Ovary (tissue), 9 donors: ENCODE data around the gene PAX2. TPM values are rescaled to one million over a fixed set of nuclear protein-coding genes. Genes with fewer than 3 reads are reported as not detected.

Experiments
- DNase-seq, 5 donors: peaks; one replicate each; pipeline ENCODE4 v3.0.0-alpha.2; 2019 to 2020
- H3K27ac ChIP-seq, 2 donors: fragments of 200-600 bp; one replicate each; pipeline versions ENCODE4 v1.5.1 to v1.8.0; 2019 to 2022
- H3K27me3 ChIP-seq: fragments of 200-600 bp; one replicate; pipeline ENCODE4 v1.8.0; 2022
- H3K36me3 ChIP-seq: fragments of 200-600 bp; sonication (generic); one replicate; pipeline ENCODE4 v1.5.1; 2019
- H3K4me1 ChIP-seq: one replicate; pipeline ENCODE4 v1.8.1; 2013; ENCODE audit warnings: mild to moderate bottlenecking, moderate library complexity; ENCODE audit not compliant: insufficient read depth
- H3K4me3 ChIP-seq: fragments of 200-600 bp; sonication (generic); one replicate; pipeline ENCODE4 v1.5.1; 2017
- H3K9me3 ChIP-seq, 2 donors: fragments of 200-600 bp in 1 of 2; sonication (generic) in 1 of 2; one replicate each; pipeline versions ENCODE4 v1.5.1 to v1.8.1; 2013 to 2019; ENCODE audit warnings: mild to moderate bottlenecking in 1 of 2, moderate library complexity in 1 of 2
- CTCF ChIP-seq, 3 donors: fragments of 450-650 bp in 2 of 3; fragments of 200-600 bp in 1 of 3; IDR thresholded peaks; one replicate each; pipeline versions ENCODE4 v1.5.1 to v1.8.0; 2016 to 2022; ENCODE audit warnings: antibody characterized with exemption in 3 of 3, mild to moderate bottlenecking in 1 of 3
- EP300 ChIP-seq: sonication (generic); formaldehyde crosslinking; IDR thresholded peaks from one replicate; pipeline ENCODE4 v1.6.1; 2017; ENCODE audit warnings: antibody characterized with exemption
- POLR2A ChIP-seq: fragments of 450-650 bp; IDR thresholded peaks from one replicate; pipeline ENCODE4 v1.6.1; 2017; ENCODE audit warnings: antibody characterized with exemption, mild to moderate bottlenecking, moderate library complexity
- WGBS, 3 donors: extraction: QIAGEN DNeasy Blood & Tissue Kit in 1 of 3; methylation state at CpG; one replicate each; pipeline versions ENCODE4 v1.1.5 to v1.1.7; 2013 to 2017; 5-methylcytosine and 5-hydroxymethylcytosine counted together
- intact Hi-C, 4 donors: fragments of 100-400 bp; cut with DNase I; formaldehyde crosslinking; loops; one replicate each; pipeline versions ENCODE4 v1.11.0 to v1.15.1; 2022 to 2023
- polyA plus RNA-seq, 2 donors: library from polyadenylated mRNA; stranded (reverse); fragments of 200-250 nt in 1 of 2; fragments of 350-450 nt in 1 of 2; fragmentation: Illumina TruSeq in 1 of 2; extraction: RNeasy Lipid Tissue Mini Kit (QIAGEN cat#74804) in 1 of 2; gene quantifications; one replicate each; pipeline ENCODE4 v1.2.3, GENCODE V29; 2013 to 2014
- total RNA-seq, 7 donors: library from RNA; depleted of rRNA in 2 of 7; stranded (reverse); fragments of >200 nt in 2 of 7; fragmentation: NEBNext Ultra II Directional in 3 of 7; extraction: Animal tissue kit (Norgen Biotek cat#: 25700) in 3 of 7; gene quantifications; one replicate each; pipeline versions ENCODE4 v1.1.0 to v1.2.4, GENCODE V29; 2016 to 2023
- donor health status: DM: no; HTN: no; CAD: no; lungs with moderate emphysema.
- donor health status: DM: no; HTN: no; CAD: no.
- donor health status: Bipolar disorder and iron deficiency.
- donor health status: DM: yes; HTN: yes; CAD: no.
- donor health status: DM: no; HTN: no; CAD: no.
- donor health status: DM: yes; HTN: yes; CAD: no.

The PAX2 gene
- total and polyA plus RNA-seq, 9 donors, result 0.04 to 10.8 (median 2.4) TPM; not detected in 3

GRCh38 chr10:100744136-100744986, 1.0 kb upstream of the PAX2 start:
- intact Hi-C loops, result no loop called here
- Histone ChIP-seq H3K9me3 (no peaks in the 10 kb centered on the region), H3K4me1 (no peaks in the 10 kb centered on the region), H3K27me3 (peaks cover 5% of the 10 kb centered on the region), H3K27ac (no peak overlapping the region), H3K4me3 (no peak overlapping the region), H3K36me3 (no peaks in the 10 kb centered on the region)
- 1 to 3% (median 2%) methylated on average over 64 to 65 of the region's 65 CpGs for WGBS, 3 donors
- DNase-seq, result no peak
- TF ChIP-seq CTCF (IDR thresholded peaks at IDR 0.05), result no peak
- no peak for TF ChIP-seq EP300
- no peak for TF ChIP-seq POLR2A

- no peaks in the 10 kb centered on the region for H3K36me3 ChIP-seq
- WGBS, 3 donors, result 2 to 4% (median 3%) methylated on average over 32 to 54 of the region's 54 CpGs
- H3K27me3 ChIP-seq, result peaks cover 2% of the 10 kb centered on the region
- intact Hi-C loops, result no loop called here
- no peak overlapping the region for H3K27ac ChIP-seq
- H3K4me1 ChIP-seq, result no peaks in the 10 kb centered on the region
- no peak for DNase-seq
- H3K4me3 ChIP-seq, result no peak overlapping the region
- no peaks in the 10 kb centered on the region for H3K9me3 ChIP-seq
- TF ChIP-seq POLR2A (no peak), EP300 (no peak), CTCF (IDR thresholded peaks at IDR 0.05) (no peak)
Measured at GRCh38 chr10:100745882-100746783, 751 bp downstream of the PAX2 start.

- no peaks in the 10 kb centered on the region for H3K9me3 ChIP-seq
- WGBS, 3 donors, result 14 to 25% (median 17%) methylated on average over 9 of the region's 9 CpGs
- intact Hi-C loops, result no loop called here
- no peak for DNase-seq
- no peaks in the 10 kb centered on the region for H3K4me1 ChIP-seq
- no peak overlapping the region for H3K4me3 ChIP-seq
- no peak overlapping the region for H3K27ac ChIP-seq
- TF ChIP-seq EP300 (no peak), CTCF (IDR thresholded peaks at IDR 0.05) (no peak), POLR2A (no peak)
- no peaks in the 10 kb centered on the region for H3K36me3 ChIP-seq
- H3K27me3 ChIP-seq, result peaks cover 2% of the 10 kb centered on the region
Measured at GRCh38 chr10:100746784-100747455, 1.5 kb downstream of the PAX2 start.
